ENCODE data around the gene MT1X. TPM values are rescaled to one million over a fixed set of nuclear protein-coding genes. Genes with fewer than 3 reads are reported as not detected.

MT1X gene
- 2.3 and 3.1 TPM in 2 replicates for polyA plus RNA-seq (2014; cell fraction: cytosol; rRNA removed)
- polyA plus RNA-seq (2014; cell fraction: nucleus; rRNA removed) = 1.7 and 4.2 TPM in 2 replicates

- DNase-seq (ENCODE audit: low spot score) = peak; percentile 80
Measured at GRCh38 chr16:56681939-56682702, at the start of gene MT1X. MT1X (plus strand) TSS chr16:56682470; CDS start chr16:56682541, 71 bp downstream.

GRCh38 chr16:56632848-56633365 lies 49.4 kb upstream of the MT1X start:
- no peak for DNase-seq (ENCODE audit: low spot score)

DNA sequence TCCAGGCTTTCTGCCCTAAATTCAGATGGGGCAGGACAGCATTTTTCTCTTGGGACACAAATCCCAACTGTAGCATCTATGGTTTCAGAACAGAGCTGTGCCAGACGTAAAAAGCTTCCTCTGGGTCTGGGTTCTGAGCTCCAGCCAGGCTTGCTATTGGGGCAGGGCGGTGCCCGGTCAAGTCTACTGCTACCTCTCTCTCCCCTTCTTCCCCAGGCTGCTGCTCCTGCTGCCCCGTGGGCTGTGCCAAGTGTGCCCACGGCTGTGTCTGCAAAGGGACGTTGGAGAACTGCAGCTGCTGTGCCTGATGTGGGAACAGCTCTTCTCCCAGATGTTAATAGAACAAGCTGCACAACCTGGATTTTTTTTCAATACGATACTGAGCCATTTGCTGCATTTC lies 48.7 kb upstream of the MT1X start:
- no peak for DNase-seq (ENCODE audit: low spot score)

DNA sequence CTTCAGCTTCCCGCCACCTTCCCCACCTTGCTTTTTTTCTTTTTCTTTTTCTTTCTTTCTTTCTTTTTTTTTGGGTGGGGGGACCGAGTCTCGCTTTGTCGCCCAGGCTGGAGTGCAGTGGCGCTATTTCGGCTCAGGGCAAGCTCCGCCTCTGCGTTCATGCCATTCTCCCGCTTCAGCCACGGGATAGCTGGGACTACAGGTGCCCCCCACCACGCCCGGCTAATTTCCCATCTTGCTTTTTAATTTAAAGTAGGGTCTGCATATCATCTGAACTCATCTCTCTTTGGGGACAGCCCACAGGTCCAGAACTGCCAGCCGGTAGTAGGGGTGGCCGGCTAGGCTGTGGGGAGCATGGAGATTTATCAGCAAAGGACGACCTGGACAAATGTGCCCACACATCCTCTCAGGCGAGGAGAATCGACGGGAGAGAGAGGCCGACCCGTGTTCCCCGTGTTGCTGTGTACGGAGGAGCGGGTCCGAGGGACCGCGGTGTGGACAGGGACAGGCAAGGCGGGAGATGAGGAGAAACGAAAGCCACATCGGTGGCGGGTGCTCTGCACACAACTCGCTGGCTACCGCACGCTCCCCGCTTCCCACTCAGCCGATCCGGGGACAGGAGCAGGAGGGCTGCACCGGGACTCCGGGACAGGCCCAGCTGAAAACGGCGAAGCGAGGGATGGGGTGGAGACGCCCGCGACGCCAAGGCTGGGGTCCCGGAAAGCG lies 47.4 kb upstream of the MT1X start:
- no peak for DNase-seq (ENCODE audit: low spot score)

DNA sequence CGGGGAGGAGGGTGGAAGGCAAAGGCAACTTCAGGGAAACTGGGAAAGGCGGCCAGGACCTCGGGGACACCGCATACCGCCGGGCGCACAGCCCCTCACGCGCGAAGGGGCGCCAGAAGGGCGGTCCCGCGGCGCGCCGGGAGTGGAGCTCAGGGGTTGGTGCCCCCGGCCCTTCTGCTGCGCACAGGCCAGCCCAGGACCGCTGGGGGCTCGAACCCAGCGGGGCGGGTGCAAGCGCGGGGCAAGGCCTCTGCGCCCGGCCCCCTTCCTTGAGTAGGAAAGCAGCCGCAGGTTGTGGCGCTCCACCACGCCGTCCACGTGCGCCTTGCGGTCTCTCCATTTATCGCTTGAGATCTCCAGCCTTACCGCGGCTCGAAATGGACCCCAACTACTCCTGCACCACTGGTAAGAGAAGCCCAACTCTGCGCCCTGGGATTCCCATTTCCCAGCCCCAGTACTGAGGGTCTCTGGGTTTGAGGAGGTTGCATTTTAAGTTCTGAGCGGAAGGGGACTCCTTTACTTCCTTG lies 46.8 kb upstream of the MT1X start:
- DNase-seq (ENCODE audit: low spot score) = no peak

DNA sequence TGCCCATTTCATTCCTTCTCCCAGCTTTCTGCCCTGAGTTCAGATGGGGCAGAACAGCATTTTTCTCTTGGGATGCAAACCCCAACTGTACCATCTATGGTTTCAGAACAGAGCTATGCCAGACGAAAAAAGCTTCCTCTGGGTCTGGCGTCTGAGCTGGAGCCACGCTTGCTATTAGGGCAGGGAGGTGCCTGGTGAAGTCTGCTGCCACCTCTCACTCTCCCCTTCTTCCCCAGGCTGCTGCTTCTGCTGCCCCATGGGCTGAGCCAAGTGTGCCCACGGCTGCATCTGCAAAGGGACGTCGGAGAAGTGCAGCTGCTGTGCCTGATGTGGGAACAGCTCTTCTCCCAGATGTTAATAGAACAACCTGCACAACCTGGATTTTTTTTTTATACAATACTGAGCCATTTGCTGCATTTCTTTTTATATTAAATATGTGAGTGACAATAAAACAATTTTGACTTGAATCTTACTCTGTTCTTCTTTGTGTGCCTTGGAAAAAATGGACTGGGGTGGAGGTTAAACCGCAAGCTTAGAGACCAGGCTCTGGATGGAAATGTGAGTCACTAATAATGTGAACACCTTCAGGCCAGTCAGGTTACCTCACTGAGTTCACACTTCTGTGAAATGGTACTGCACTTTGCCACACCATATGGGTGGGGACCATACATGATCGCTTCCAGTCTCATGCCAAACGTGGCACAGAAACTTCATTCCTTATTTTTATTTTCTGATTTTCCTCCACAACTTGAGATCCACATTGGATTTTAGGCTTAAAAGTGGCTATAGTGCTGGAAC lies 45.5 kb upstream of the MT1X start:
- DNase-seq (ENCODE audit: low spot score) = no peak

DNA sequence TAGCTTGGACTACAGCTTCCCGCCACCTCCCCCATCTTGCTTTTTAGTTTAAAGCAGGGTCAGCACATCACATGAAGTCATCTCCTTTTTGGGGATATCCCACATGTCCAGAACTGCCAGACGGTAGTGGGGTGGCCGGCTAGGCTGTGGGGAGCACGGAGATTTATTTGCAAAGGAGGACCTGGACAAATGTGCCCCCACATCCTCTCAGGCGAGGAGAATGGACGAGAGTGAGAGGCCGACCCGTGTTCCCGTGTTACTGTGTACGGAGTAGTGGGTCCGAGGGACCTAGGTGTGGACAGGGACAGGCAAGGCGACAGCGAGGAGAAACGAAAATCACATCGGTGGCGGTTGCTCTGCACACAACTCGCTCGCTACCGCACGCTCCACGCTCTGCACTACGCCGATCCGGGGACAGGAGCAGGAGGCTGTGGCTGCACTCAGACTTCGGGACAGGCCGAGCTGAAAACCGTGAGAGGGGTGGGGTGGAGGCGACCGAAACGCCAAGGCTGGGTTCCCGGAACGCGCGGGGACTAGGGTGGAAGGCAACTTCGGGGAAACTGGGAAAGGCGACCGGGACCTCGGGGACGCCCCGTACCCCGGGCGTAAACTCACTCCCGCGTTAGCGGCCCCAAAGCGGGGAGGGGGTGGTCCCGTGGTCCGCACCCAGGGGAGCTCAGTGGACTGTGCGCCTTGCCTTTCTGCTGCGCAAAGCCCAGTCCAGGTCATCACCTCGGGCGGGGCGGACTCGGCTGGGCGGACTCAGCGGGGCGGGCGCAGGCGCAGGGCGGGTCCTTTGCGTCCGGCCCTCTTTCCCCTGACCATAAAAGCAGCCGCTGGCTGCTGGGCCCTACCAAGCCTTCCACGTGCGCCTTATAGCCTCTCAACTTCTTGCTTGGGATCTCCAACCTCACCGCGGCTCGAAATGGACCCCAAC lies 44.2 kb upstream of the MT1X start, which contains the start of gene MT1A:
MT1A (plus strand) TSS at position 853 of the 937 bp plus-strand sequence; CDS start at position 926, 73 bp downstream.
- DNase-seq (ENCODE audit: low spot score) = no peak

GRCh38 chr16:56639045-56639444 lies 43.2 kb upstream of the MT1X start:
- no peak for DNase-seq (ENCODE audit: low spot score)

GRCh38 chr16:56640076-56640475 lies 42.2 kb upstream of the MT1X start:
- no peak for DNase-seq (ENCODE audit: low spot score)

- no peak for DNase-seq (ENCODE audit: low spot score)
Measured at GRCh38 chr16:56641166-56641565, 41.1 kb upstream of the MT1X start.

- peak; percentile 30 for DNase-seq (ENCODE audit: low spot score)
Measured at GRCh38 chr16:56643080-56643778, 39.0 kb upstream of the MT1X start.

- no peak for DNase-seq (ENCODE audit: low spot score)
Measured at GRCh38 chr16:56643833-56644232, 38.4 kb upstream of the MT1X start.

GRCh38 chr16:56645311-56645710 lies 37.0 kb upstream of the MT1X start:
- DNase-seq (ENCODE audit: low spot score) = no peak

- no peak for DNase-seq (ENCODE audit: low spot score)
Measured at GRCh38 chr16:56645838-56646237, 36.4 kb upstream of the MT1X start.

GRCh38 chr16:56647641-56648431 lies 34.4 kb upstream of the MT1X start:
- no peak for DNase-seq (ENCODE audit: low spot score)

GRCh38 chr16:56649271-56649670 lies 33.0 kb upstream of the MT1X start:
- DNase-seq (ENCODE audit: low spot score) = no peak

DNA sequence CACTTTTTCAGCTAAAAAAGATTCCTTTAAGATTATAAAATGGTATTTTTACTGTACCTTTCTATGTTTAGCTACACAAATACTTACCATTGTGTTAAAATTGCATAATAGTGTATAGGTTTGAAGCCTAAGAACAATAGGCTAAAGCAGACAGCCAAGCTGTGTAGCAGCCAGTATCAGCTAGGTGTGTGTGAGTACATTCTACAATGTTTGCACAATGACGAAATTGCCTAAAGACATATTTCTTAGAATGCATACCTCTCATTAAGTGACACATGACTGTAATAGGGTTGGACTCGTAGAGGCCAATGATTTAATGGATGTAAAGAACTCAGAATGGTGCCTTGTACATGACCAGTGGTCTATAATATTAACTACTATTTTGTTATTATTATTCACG lies 32.5 kb upstream of the MT1X start:
- no peak for DNase-seq (ENCODE audit: low spot score)

- DNase-seq (ENCODE audit: low spot score) = no peak
Measured at GRCh38 chr16:56651586-56651985, 30.7 kb upstream of the MT1X start, which contains the start of gene MT1B. MT1B (plus strand) TSS chr16:56651886; CDS start chr16:56651954, 68 bp downstream.

GRCh38 chr16:56652600-56652999 lies 29.7 kb upstream of the MT1X start:
- DNase-seq (ENCODE audit: low spot score) = no peak
